ENCODE data around the gene BICD1.

BICD1 gene

DNA sequence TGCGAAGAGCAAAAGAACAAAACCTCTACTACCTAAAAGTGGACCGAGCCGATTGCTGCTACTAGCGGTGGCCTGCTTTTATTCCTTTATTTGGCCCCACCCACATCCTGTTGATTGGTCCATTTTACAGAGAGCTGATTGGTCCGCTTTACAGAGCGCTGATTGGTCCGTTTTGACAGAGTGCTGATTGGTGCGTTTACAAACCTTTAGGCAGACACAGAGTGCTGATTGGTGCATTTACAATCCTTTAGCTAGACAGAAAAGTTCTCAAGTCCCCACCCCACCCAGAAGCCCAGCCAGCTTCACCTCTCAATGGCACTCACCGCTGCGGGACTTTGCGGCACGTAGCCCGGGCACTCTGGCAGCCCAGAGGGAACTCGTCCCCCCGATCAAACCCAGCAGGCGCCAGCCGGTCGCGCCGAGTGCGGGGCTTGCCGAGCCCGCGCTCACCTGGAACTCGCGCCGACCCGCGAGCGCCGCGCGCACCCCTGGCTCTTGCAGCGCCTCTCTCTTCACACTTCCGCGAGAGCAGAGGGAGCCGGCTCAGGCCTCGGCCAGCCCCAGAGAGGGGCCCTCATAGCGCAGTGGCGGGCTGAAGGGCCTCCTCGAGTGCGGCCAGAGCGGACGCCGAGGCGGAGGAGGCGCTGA is 284.0 kb downstream of the BICD1 start:
- no peak for DNase-seq (ENCODE audit: insufficient read length, low spot score)
- FAIRE-seq: no peak

DNA sequence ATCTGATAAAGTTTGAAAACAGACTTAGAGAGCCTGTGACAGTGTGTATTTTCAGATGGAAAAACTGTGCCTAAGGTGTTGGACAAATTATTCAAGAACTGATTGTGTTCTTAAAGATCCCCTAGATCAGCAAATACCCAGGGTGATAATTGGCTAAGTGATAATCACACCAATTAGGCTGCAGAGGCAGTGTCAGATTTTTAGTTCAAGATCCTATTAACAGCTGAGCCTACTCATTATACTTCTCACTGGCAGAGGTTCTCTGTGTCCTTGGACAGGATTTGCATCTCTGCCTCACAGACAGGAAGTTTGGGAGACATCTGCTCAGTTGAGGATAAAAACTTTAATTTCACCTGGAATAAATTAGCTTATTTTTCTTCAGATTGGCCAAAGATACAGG is 288.4 kb downstream of the BICD1 start:
- DNase-seq (ENCODE audit: insufficient read length, low spot score) (peak; percentile 30), FAIRE-seq (peak; percentile 97)
- TF ChIP-seq, protein P1, sequence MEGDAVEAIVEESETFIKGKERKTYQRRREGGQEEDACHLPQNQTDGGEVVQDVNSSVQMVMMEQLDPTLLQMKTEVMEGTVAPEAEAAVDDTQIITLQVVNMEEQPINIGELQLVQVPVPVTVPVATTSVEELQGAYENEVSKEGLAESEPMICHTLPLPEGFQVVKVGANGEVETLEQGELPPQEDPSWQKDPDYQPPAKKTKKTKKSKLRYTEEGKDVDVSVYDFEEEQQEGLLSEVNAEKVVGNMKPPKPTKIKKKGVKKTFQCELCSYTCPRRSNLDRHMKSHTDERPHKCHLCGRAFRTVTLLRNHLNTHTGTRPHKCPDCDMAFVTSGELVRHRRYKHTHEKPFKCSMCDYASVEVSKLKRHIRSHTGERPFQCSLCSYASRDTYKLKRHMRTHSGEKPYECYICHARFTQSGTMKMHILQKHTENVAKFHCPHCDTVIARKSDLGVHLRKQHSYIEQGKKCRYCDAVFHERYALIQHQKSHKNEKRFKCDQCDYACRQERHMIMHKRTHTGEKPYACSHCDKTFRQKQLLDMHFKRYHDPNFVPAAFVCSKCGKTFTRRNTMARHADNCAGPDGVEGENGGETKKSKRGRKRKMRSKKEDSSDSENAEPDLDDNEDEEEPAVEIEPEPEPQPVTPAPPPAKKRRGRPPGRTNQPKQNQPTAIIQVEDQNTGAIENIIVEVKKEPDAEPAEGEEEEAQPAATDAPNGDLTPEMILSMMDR (IDR thresholded peaks at IDR 0.05; ENCODE audit: insufficient read depth, missing control alignments): no peak

More for the DNA sequence above, 284.0 kb downstream of the BICD1 start:
- TF ChIP-seq, protein P1 (IDR thresholded peaks at IDR 0.05; ENCODE audit: insufficient read depth, missing control alignments): no peak

DNA sequence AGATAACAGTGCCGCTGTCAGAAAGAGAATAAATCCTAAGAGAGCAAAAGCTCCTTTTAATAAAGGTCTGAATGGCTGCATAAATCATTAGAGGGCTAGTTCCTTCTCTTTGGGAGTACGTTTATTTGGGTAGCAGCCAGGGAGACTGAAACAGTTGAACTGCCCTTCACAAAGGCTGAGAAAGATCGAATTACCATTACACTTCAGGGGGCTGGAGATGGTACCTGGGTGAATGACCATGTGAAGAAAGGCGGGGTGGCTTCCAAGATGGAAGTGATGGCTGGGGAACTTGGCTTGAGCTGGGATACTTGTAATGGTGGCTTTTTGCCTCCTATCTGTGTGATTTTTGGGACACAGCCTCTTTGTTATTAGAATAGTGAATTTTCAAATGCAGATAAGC is 291.0 kb downstream of the BICD1 start:
- DNase-seq (ENCODE audit: insufficient read length, low spot score): no peak
- TF ChIP-seq, protein P1 (IDR thresholded peaks at IDR 0.05; ENCODE audit: insufficient read depth, missing control alignments): no peak
- FAIRE-seq: no peak

- DNase-seq (ENCODE audit: insufficient read length, low spot score): no peak
- FAIRE-seq: no peak
- TF ChIP-seq, protein P1 (IDR thresholded peaks at IDR 0.05; ENCODE audit: insufficient read depth, missing control alignments): no peak
Observed at GRCh38 chr12:32398181-32398580, 291.5 kb downstream of the BICD1 start.

GRCh38 chr12:32398816-32399369 is 292.2 kb downstream of the BICD1 start:
- no peak for DNase-seq (ENCODE audit: insufficient read length, low spot score)
- no peak for FAIRE-seq
- TF ChIP-seq, protein P1 (IDR thresholded peaks at IDR 0.05; ENCODE audit: insufficient read depth, missing control alignments): no peak

DNA sequence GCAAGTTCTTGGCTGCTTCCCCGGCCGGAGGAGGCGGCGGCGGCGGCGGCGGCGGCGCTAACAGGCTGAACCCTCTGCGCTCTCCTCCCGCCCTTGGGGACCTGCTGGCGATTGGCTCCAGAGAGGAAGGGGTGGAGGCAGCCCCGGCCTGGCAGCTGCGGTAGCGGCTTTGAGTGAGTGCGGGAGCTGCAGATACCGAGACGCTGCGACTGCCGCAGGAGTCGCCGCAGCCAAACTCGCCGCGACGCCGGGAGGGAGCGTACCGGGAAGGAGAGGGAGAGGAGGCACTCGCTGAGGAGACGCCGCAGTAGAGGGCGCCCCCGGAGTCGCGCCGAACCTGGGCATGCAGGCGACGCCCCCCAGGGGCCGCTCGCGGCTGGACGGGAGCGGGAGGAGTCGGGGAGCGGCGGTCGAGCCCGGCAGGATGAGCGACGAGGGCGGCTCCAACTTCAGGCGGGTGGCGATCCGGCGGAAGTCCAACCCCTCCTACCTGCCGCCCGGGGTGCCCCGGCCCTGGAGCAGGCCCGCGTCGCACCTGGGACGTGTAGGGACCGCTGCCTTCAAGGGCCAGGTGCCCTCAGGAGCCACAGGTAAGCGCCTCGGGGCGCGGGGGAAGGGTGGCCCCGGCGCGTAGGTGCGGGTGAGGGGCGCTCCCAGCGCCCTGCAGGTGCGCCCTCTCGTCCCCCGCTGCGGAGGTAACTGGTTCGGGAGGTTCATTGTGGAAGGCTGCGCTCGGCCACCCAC is 292.9 kb downstream of the BICD1 start, which contains the start of gene FGD4:
Gene FGD4 (plus strand): TSS at position 189 of the 744 bp plus-strand sequence.
- DNase-seq (ENCODE audit: insufficient read length, low spot score): peak; percentile 66
- TF ChIP-seq, protein P1 (IDR thresholded peaks at IDR 0.05; ENCODE audit: insufficient read depth, missing control alignments): peak; percentile 35
- FAIRE-seq: no peak

All from D721Med (cell line).